Fibroblast of lung (primary cell): ENCODE measurements around the gene ZNRD2.

Experiments used
- CTCF ChIP-seq, 2 donors: IDR thresholded peaks in 1 of 2; conservative IDR thresholded peaks in 1 of 2; 1 replicate in 1 of 2; 2 replicates in 1 of 2; pipeline ENCODE4 v1.5.1; 2011 to 2012; ENCODE audit warnings: low read length in 2 of 2, control low read depth in 1 of 2, inconsistent platforms in 1 of 2, low read depth in 1 of 2, mild to moderate bottlenecking in 1 of 2
- EZH2 ChIP-seq: IDR thresholded peaks from 2 replicates; pipeline ENCODE4 v1.5.1; 2012; ENCODE audit warnings: low read length, control low read depth, mild to moderate bottlenecking; ENCODE audit errors: missing control alignments

GRCh38 chr11:65569164-65569972 lies 909 bp upstream of the ZNRD2 start:
- no peak for TF ChIP-seq CTCF (conservative IDR thresholded peaks at IDR 0.05 in 1 of 2, IDR thresholded peaks at IDR 0.05 in 1 of 2; ENCODE audit: low read depth in 1 of 2, low read length in 2 of 2)
- TF ChIP-seq EZH2, result no peak
